Mesendoderm (in vitro differentiated cells): ENCODE results near the gene ATL1.

Experiments used
- DNase-seq: peaks from one replicate; pipeline ENCODE4 v3.0.0; 2013
- H2AK5ac ChIP-seq: 2 replicates; pipeline ENCODE4 v1.6.1; 2013; ENCODE audit warnings: low read length, inconsistent platforms
- H2BK120ac ChIP-seq: 2 replicates; pipeline ENCODE4 v1.6.1; 2013; ENCODE audit warnings: low read depth, mild to moderate bottlenecking, low read length, moderate library complexity, mixed read lengths
- H2BK15ac ChIP-seq: replicated peaks from 2 replicates; pipeline ENCODE4 v1.6.1; 2013; ENCODE audit warnings: low read depth, mild to moderate bottlenecking, moderate library complexity
- H2BK5ac ChIP-seq: 2 replicates; pipeline ENCODE4 v1.6.1; 2013; ENCODE audit warnings: low read length, inconsistent platforms
- H3K18ac ChIP-seq: 2 replicates; pipeline ENCODE4 v1.6.1; 2013; ENCODE audit warnings: mild to moderate bottlenecking, low read length, mixed read lengths
- H3K23ac ChIP-seq: one replicate; pipeline ENCODE4 v1.6.1; 2013; ENCODE audit warnings: low read length
- H3K27ac ChIP-seq: 2 replicates; pipeline ENCODE4 v1.5.1; 2013; ENCODE audit warnings: low read depth, mild to moderate bottlenecking, inconsistent platforms, low read length, moderate library complexity
- H3K27me3 ChIP-seq: 2 replicates; pipeline ENCODE4 v1.6.1; 2013; ENCODE audit warnings: low read length, control low read depth, mild to moderate bottlenecking, inconsistent platforms; ENCODE audit not compliant: insufficient read depth, poor library complexity
- H3K36me3 ChIP-seq: 2 replicates; pipeline ENCODE4 v1.6.1; 2013; ENCODE audit warnings: low read length, inconsistent platforms; ENCODE audit not compliant: control insufficient read depth, insufficient read depth
- H3K4ac ChIP-seq: one replicate; pipeline ENCODE4 v1.6.1; 2013; ENCODE audit warnings: low read depth, mild to moderate bottlenecking, low read length, moderate library complexity
- H3K4me1 ChIP-seq: 2 replicates; pipeline ENCODE4 v1.6.1; 2013; ENCODE audit warnings: low read depth, low read length, inconsistent platforms; ENCODE audit not compliant: control insufficient read depth
- H3K4me2 ChIP-seq: 2 replicates; pipeline ENCODE4 v1.6.1; 2013; ENCODE audit warnings: low read length
- H3K4me3 ChIP-seq: 2 replicates; pipeline ENCODE4 v1.5.1; 2013; ENCODE audit warnings: mild to moderate bottlenecking, low read length
- H3K56ac ChIP-seq: one replicate; pipeline ENCODE4 v1.6.1; 2013; ENCODE audit warnings: low read length
- H3K79me1 ChIP-seq: 2 replicates; pipeline ENCODE4 v1.6.1; 2013; ENCODE audit warnings: low read length, inconsistent platforms
- H3K79me2 ChIP-seq: 2 replicates; pipeline ENCODE4 v1.6.1; 2013; ENCODE audit warnings: mild to moderate bottlenecking, low read length; ENCODE audit not compliant: control insufficient read depth, insufficient read depth
- H3K9ac ChIP-seq: 2 replicates; pipeline ENCODE4 v1.6.1; 2013; ENCODE audit warnings: low read length, inconsistent platforms
- H4K5ac ChIP-seq: one replicate; pipeline ENCODE4 v1.6.1; 2013; ENCODE audit warnings: low read length
- H4K8ac ChIP-seq: one replicate; pipeline ENCODE4 v1.6.1; 2013; ENCODE audit warnings: low read depth, mild to moderate bottlenecking, control low read depth, low read length, moderate library complexity
- WGBS: extraction: QIAGEN DNeasy Blood & Tissue Kit; methylation state at CpG from one replicate; pipeline ENCODE4 v1.1.7; 2013; ENCODE audit warnings: low lambda C conversion rate, missing lambda C conversion rate; ENCODE audit not compliant: insufficient coverage; ENCODE audit errors: extremely low coverage; 5-methylcytosine and 5-hydroxymethylcytosine counted together

ATL1 gene

GRCh38 chr14:50577982-50578381, 18.0 kb downstream of the ATL1 start:
- Histone ChIP-seq H2BK5ac (no peak overlapping the region), H3K4me2 (no peak overlapping the region), H3K4ac (no peak overlapping the region), H3K56ac (no peak overlapping the region), H2BK15ac (no peak overlapping the region), H3K23ac (no peak overlapping the region), H3K79me1 (no peaks in the 10 kb centered on the region), H2BK120ac (no peak overlapping the region), H2AK5ac (no peak overlapping the region), H3K27me3 (no peaks in the 10 kb centered on the region), H4K8ac (no peak overlapping the region), H4K5ac (no peak overlapping the region), H3K4me1 (no peaks in the 10 kb centered on the region), H3K18ac (no peak overlapping the region), H3K36me3 (no peaks in the 10 kb centered on the region), H3K9ac (no peak overlapping the region), H3K79me2 (no peaks in the 10 kb centered on the region), H3K27ac (no peak overlapping the region), H3K4me3 (no peak overlapping the region)
- no peak for DNase-seq

DNA sequence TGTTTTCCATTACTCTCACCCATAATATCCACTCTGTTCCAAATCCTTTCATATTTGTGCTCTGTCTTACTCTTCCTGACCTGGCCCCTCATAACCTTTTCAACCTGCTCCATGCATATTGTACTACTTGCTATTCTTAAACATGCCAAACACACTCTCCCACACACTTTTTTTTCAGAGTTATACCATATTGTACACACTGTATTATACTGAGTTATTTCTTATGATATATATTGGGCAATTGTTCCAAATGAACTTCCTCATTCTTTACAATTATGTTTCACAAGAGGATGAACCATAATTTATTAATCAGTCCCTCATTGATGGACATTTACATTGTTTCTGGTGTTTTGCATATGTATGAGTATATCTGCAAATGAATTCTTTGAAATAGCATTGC, 18.5 kb downstream of the ATL1 start:
- Histone ChIP-seq H3K27me3 (no peaks in the 10 kb centered on the region), H2BK15ac (no peak overlapping the region), H3K56ac (no peak overlapping the region), H3K27ac (no peak overlapping the region), H3K23ac (no peak overlapping the region), H3K4ac (no peak overlapping the region), H3K79me1 (no peaks in the 10 kb centered on the region), H4K5ac (no peak overlapping the region), H3K4me1 (no peaks in the 10 kb centered on the region), H3K36me3 (no peaks in the 10 kb centered on the region), H2BK120ac (no peak overlapping the region), H2BK5ac (no peak overlapping the region), H2AK5ac (no peak overlapping the region), H3K4me3 (no peak overlapping the region), H3K9ac (no peak overlapping the region), H3K4me2 (no peak overlapping the region), H3K18ac (no peak overlapping the region), H3K79me2 (no peaks in the 10 kb centered on the region), H4K8ac (no peak overlapping the region)
- no peak for DNase-seq

- Histone ChIP-seq H3K79me2 (no peaks in the 10 kb centered on the region), H2BK120ac (no peak overlapping the region), H3K79me1 (no peaks in the 10 kb centered on the region), H3K4me2 (no peak overlapping the region), H3K18ac (no peak overlapping the region), H4K8ac (no peak overlapping the region), H2BK5ac (no peak overlapping the region), H3K27ac (no peak overlapping the region), H3K27me3 (no peaks in the 10 kb centered on the region), H4K5ac (no peak overlapping the region), H2BK15ac (no peak overlapping the region), H3K9ac (no peak overlapping the region), H3K23ac (no peak overlapping the region), H3K4me1 (no peaks in the 10 kb centered on the region), H3K4ac (no peak overlapping the region), H2AK5ac (no peak overlapping the region), H3K36me3 (no peaks in the 10 kb centered on the region), H3K56ac (no peak overlapping the region), H3K4me3 (no peak overlapping the region)
- DNase-seq, result no peak
- WGBS, result no CpG with 5 or more reads among the region's 2 CpGs
Measured at GRCh38 chr14:50590464-50590863, 30.5 kb downstream of the ATL1 start.

- WGBS, result no CpG with 5 or more reads among the region's 8 CpGs
- Histone ChIP-seq H2AK5ac (no peak overlapping the region), H3K4me2 (no peak overlapping the region), H3K23ac (no peak overlapping the region), H3K4me3 (no peak overlapping the region), H2BK120ac (no peak overlapping the region), H3K4ac (no peak overlapping the region), H3K79me2 (no peaks in the 10 kb centered on the region), H3K27me3 (no peaks in the 10 kb centered on the region), H3K79me1 (no peaks in the 10 kb centered on the region), H4K8ac (no peak overlapping the region), H3K9ac (no peak overlapping the region), H2BK15ac (no peak overlapping the region), H3K27ac (no peak overlapping the region), H3K56ac (no peak overlapping the region), H3K36me3 (no peaks in the 10 kb centered on the region), H3K4me1 (no peaks in the 10 kb centered on the region), H2BK5ac (no peak overlapping the region), H3K18ac (no peak overlapping the region), H4K5ac (no peak overlapping the region)
- no peak for DNase-seq
Measured at GRCh38 chr14:50594577-50595316, 34.8 kb downstream of the ATL1 start.

DNA sequence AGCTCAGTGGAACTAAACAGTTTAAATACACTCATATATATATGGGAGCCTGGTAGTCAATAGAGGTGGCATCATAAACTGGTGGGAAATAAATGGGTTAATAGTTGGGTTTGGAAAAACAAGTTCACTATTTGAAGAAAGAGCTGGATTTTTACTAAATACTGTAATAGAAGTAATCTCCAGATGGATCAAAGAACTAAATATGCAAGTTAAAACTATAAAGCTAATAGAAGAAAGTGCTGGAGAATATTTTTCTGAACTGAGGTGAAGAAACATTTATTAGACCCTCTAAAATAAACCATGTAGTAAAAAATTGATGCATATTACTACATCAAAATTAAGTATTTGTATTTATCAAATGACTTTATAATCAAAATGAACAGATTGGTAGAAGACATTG, 38.8 kb downstream of the ATL1 start:
- no peak overlapping the region for H2BK5ac ChIP-seq
- no peak overlapping the region for H3K27ac ChIP-seq
- no peaks in the 10 kb centered on the region for H3K79me1 ChIP-seq
- H3K4me1 ChIP-seq, result no peaks in the 10 kb centered on the region
- no peak for DNase-seq
- H3K9ac ChIP-seq, result no peak overlapping the region
- H2BK15ac ChIP-seq, result no peak overlapping the region
- H3K4me2 ChIP-seq, result no peak overlapping the region
- H3K56ac ChIP-seq, result no peak overlapping the region
- H2AK5ac ChIP-seq, result no peak overlapping the region
- no peak overlapping the region for H3K23ac ChIP-seq
- no peak overlapping the region for H2BK120ac ChIP-seq
- H4K8ac ChIP-seq, result no peak overlapping the region
- no peak overlapping the region for H3K4ac ChIP-seq
- H3K18ac ChIP-seq, result no peak overlapping the region
- H3K4me3 ChIP-seq, result no peak overlapping the region
- no peak overlapping the region for H4K5ac ChIP-seq
- H3K36me3 ChIP-seq, result no peaks in the 10 kb centered on the region
- H3K27me3 ChIP-seq, result no peaks in the 10 kb centered on the region
- H3K79me2 ChIP-seq, result no peaks in the 10 kb centered on the region

DNA sequence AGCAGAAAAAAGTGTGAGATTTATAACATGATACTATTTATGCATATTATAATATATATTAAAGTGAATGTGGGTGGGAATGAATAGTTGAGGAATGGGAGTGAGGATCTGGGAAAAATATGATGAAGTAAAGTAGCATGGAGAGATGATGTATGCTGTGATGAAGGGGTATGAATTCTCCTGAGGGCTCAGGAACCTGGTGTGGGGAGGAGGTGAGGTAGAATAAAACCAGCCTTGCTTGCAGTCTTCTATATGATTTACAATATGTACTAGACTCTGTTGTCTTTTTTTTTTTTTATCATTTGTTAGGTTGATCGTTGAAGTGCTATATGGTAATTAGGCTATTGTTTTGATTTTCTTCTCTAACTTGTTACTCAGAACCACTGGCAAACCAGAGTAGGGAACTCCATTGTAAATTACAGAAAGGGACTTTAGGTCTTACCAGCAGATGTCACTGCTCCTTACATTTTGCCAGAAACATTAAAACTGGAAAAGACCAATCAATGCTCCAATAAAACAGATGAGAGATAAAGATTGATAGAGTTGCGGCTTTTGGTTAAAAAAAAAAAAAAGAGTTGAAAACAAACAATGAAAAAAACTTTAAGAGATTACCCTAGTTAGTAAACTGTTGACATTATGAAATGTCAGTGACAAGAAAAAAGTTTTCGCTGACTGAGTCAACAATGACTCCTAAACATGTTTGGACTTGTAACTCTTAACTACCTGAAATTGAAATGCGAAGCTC, 39.9 kb downstream of the ATL1 start:
- WGBS, result no CpG with 5 or more reads among the region's 4 CpGs
- no peaks in the 10 kb centered on the region for H3K36me3 ChIP-seq
- no peak overlapping the region for H3K4me3 ChIP-seq
- peak; percentile 60 for DNase-seq
- no peak overlapping the region for H2BK120ac ChIP-seq
- H3K23ac ChIP-seq, result no peak overlapping the region
- H3K56ac ChIP-seq, result no peak overlapping the region
- H3K79me1 ChIP-seq, result no peaks in the 10 kb centered on the region
- H3K4me1 ChIP-seq, result no peaks in the 10 kb centered on the region
- no peak overlapping the region for H3K18ac ChIP-seq
- H2AK5ac ChIP-seq, result no peak overlapping the region
- H3K4ac ChIP-seq, result no peak overlapping the region
- H4K8ac ChIP-seq, result no peak overlapping the region
- no peak overlapping the region for H3K9ac ChIP-seq
- H2BK5ac ChIP-seq, result no peak overlapping the region
- H3K27ac ChIP-seq, result no peak overlapping the region
- no peak overlapping the region for H2BK15ac ChIP-seq
- no peaks in the 10 kb centered on the region for H3K79me2 ChIP-seq
- no peaks in the 10 kb centered on the region for H3K27me3 ChIP-seq
- no peak overlapping the region for H3K4me2 ChIP-seq
- no peak overlapping the region for H4K5ac ChIP-seq
